Cardiac fibroblast (primary cell): Measurements from ENCODE around the gene CSK.

ENCODE experiments used
- DNase-seq, 2 donors: peaks; one replicate each; pipeline versions ENCODE4 v3.0.0 to v3.0.0-alpha.2; 2010; ENCODE audit warnings: low read depth in 2 of 2
- H3K4me3 ChIP-seq, 2 donors: replicated peaks in 1 of 2; 1 replicate in 1 of 2; 2 replicates in 1 of 2; pipeline ENCODE4 v1.5.1; 2011; ENCODE audit warnings: low read depth in 2 of 2, low read length in 2 of 2, mild to moderate bottlenecking in 2 of 2, moderate library complexity in 1 of 2
- TF ChIP-seq, protein P1 (sequence below): IDR thresholded peaks from one replicate; pipeline ENCODE4 v1.5.1; 2011; ENCODE audit warnings: low read depth, mild to moderate bottlenecking, low read length, inconsistent platforms

The CSK gene

GRCh38 chr15:74835312-74835823 is 53.5 kb downstream of the CSK start:
- peak; percentile 57 to 59 for DNase-seq
- TF ChIP-seq, protein P1, sequence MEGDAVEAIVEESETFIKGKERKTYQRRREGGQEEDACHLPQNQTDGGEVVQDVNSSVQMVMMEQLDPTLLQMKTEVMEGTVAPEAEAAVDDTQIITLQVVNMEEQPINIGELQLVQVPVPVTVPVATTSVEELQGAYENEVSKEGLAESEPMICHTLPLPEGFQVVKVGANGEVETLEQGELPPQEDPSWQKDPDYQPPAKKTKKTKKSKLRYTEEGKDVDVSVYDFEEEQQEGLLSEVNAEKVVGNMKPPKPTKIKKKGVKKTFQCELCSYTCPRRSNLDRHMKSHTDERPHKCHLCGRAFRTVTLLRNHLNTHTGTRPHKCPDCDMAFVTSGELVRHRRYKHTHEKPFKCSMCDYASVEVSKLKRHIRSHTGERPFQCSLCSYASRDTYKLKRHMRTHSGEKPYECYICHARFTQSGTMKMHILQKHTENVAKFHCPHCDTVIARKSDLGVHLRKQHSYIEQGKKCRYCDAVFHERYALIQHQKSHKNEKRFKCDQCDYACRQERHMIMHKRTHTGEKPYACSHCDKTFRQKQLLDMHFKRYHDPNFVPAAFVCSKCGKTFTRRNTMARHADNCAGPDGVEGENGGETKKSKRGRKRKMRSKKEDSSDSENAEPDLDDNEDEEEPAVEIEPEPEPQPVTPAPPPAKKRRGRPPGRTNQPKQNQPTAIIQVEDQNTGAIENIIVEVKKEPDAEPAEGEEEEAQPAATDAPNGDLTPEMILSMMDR: peak; percentile 92
- no peak overlapping the region for H3K4me3 ChIP-seq

DNA sequence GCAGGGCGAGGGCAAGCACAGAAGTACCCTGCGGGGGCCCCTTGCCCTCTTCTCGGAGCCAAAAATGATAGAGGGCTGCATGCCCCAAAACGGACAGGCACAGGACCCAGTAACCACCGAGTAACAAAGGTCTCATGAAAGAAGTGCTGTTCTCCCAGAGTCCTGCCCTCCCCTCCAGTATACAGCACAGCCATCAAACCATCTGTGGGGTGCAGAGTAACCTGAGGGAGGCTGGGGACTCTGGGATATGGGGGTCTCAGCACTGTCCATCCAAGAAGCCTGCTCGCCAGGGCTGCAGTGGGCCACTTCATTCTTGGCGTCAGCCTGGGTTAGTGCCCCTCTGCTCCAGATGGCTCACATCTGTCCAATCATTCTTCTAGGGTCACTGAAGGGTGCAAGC is 55.0 kb downstream of the CSK start:
- TF ChIP-seq, protein P1: no peak
- DNase-seq: no peak
- no peak overlapping the region for H3K4me3 ChIP-seq

- no peak overlapping the region for H3K4me3 ChIP-seq
- no peak for DNase-seq
- TF ChIP-seq, protein P1: no peak
Observed at GRCh38 chr15:74837482-74838136, 55.7 kb downstream of the CSK start.

DNA sequence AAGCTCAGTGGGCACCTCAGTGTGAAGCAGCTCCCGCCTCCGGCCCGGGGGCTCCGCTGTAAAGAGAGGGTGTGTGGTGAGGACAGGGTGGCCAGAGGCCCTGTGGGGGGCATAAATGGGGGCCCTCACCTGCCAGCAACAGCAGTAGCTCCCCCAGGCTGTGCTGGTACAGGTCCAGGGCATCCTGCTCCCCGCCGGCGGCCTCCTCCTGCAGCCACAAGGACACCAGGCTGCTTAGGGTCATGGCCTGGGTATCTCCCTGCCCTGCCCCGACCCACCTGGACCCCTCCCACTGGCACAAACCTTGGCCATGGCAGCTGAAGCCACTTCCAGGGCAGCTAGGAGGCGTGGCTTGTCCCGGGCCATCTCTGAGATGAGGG is 56.2 kb downstream of the CSK start:
- H3K4me3 ChIP-seq: no peak overlapping the region
- TF ChIP-seq, protein P1: no peak
- no peak for DNase-seq

GRCh38 chr15:74838746-74839525 is 57.1 kb downstream of the CSK start:
- no peak overlapping the region for H3K4me3 ChIP-seq
- no peak for DNase-seq
- TF ChIP-seq, protein P1: no peak

DNA sequence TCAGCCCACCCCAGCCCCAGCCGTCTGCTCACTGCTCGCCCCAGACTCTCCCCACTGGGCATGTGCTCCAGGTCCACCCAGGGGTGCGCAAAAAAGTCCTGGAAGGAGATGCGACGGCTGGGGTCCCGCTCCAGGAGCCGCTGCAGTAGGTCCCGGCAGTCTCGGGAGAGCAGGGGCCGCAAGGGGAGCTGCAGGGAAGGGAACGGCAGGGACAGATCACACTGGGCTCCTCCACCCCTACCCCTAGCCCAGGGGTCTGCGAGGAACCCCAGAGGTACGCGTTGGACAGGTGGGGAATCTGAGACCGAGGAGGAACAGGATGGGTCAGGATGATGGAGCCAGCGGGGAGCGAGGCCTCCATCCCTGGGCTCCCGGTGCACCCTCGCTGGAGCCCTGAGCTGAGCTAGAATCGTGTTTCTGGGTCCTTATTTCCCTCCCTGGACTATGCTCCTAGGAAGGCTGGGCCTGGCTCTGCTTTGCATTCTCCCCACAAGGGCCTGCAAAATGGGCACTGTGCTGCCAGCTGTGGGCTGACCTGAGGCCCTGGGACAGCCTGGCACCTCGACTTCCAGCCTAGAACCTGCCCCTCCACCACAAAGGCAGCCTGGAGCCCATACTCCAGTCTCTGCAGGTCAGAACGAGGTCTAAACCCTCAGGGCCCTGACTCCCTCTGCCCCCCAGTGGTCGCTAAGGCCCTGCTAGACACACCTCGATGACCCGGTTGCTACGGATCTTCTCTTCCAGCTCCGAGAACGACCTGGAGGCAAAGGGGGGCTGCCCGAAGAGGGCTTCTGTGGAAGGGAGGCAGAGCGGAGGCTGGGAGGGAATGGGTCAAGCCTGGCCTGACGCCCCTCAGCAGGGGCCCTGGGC is 57.9 kb downstream of the CSK start:
- no peak overlapping the region for H3K4me3 ChIP-seq
- DNase-seq: no peak
- TF ChIP-seq, protein P1: peak; percentile 5
